22Rv1 (cell line): ENCODE data around the gene MAP4.

ENCODE experiments used
- H3K27ac ChIP-seq: fragments of 450-650 bp; 2 replicates; pipeline ENCODE4 v1.5.1; 2017
- CTCF ChIP-seq: fragments of 450-650 bp; IDR thresholded peaks from 2 replicates; pipeline ENCODE4 v1.5.1; 2017; ENCODE audit warnings: mild to moderate bottlenecking
- ZFX ChIP-seq: fragments of 450-650 bp; IDR thresholded peaks from 2 replicates; pipeline ENCODE4 v1.6.1; 2017; ENCODE audit warnings: antibody characterized with exemption, borderline replicate concordance

The MAP4 gene

GRCh38 chr3:47859956-47860605, 156.1 kb downstream of the MAP4 start:
- no peak for TF ChIP-seq ZFX
- no peak for TF ChIP-seq CTCF
- H3K27ac ChIP-seq: no peak overlapping the region

GRCh38 chr3:47857151-47857550, 159.1 kb downstream of the MAP4 start:
- H3K27ac ChIP-seq: no peak overlapping the region
- TF ChIP-seq CTCF (no peak), ZFX (no peak)

- no peak for TF ChIP-seq ZFX
- no peak for TF ChIP-seq CTCF
- H3K27ac ChIP-seq: no peak overlapping the region
These were observed 159.5 kb downstream of the MAP4 start for GRCh38 chr3:47856669-47857068.

- H3K27ac ChIP-seq: no peak overlapping the region
- TF ChIP-seq ZFX (no peak), CTCF (no peak)
These were observed 160.5 kb downstream of the MAP4 start for GRCh38 chr3:47855461-47856383.

GRCh38 chr3:47854720-47855455, 161.3 kb downstream of the MAP4 start:
- no peak overlapping the region for H3K27ac ChIP-seq
- TF ChIP-seq ZFX (no peak), CTCF (no peak)

GRCh38 chr3:47854267-47854666, 161.9 kb downstream of the MAP4 start:
- TF ChIP-seq CTCF (no peak), ZFX (no peak)
- H3K27ac ChIP-seq: no peak overlapping the region
